Hair follicular keratinocyte (primary cell): ENCODE measurements around the gene AEBP2. TPM values are rescaled to one million over a fixed set of nuclear protein-coding genes. Genes with fewer than 3 reads are reported as not detected.

Experiments
- total RNA-seq: library from RNA; depleted of rRNA; stranded (reverse); fragments of >200 nt; gene quantifications from 2 replicates; pipeline ENCODE4 v1.2.3, GENCODE V29; 2015

AEBP2 gene, protein sequence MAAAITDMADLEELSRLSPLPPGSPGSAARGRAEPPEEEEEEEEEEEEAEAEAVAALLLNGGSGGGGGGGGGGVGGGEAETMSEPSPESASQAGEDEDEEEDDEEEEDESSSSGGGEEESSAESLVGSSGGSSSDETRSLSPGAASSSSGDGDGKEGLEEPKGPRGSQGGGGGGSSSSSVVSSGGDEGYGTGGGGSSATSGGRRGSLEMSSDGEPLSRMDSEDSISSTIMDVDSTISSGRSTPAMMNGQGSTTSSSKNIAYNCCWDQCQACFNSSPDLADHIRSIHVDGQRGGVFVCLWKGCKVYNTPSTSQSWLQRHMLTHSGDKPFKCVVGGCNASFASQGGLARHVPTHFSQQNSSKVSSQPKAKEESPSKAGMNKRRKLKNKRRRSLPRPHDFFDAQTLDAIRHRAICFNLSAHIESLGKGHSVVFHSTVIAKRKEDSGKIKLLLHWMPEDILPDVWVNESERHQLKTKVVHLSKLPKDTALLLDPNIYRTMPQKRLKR
- total RNA-seq: 7.4 and 8.0 TPM in 2 replicates

GRCh38 chr12:19439059-19440018, at the start of gene AEBP2:
Gene AEBP2 (plus strand): TSS chr12:19439492. CDS start chr12:19439700, 208 bp downstream.

